WI38 (cell line): ENCODE data around the gene C10orf120.

Experiments used
- H3K4me3 ChIP-seq: 2 replicates; pipeline ENCODE4 v1.5.1; 2011; ENCODE audit warnings: low read depth, mild to moderate bottlenecking, control low read depth, low read length
- CTCF ChIP-seq: IDR thresholded peaks from 2 replicates; pipeline ENCODE4 v1.5.1; 2012; ENCODE audit warnings: low read depth, mild to moderate bottlenecking, control low read depth, low read length

Gene C10orf120

DNA sequence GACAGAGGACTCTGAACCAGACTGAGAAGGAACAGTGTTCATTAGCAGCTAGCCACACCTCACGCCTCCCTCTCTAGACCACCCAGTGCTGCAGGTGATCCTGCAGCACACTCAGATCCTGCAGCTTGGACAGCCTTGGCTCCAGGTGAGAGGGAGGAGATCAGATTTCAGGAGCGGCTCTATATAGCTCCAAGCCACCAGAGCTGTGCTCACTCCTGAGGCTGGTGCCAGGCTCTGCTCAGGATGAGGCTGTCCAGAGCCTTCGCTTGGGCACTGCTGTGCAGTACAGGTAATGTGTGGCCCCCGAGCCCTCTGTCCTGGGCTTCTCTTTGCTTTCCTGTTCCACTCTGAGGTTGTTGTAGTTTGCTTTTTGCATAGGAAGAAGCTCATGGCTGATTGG is 42.4 kb downstream of the C10orf120 start:
- TF ChIP-seq CTCF: no peak
- no peak overlapping the region for H3K4me3 ChIP-seq

GRCh38 chr10:122656741-122657140 is 42.9 kb downstream of the C10orf120 start:
- H3K4me3 ChIP-seq: no peak overlapping the region
- no peak for TF ChIP-seq CTCF

GRCh38 chr10:122656308-122656705 is 43.3 kb downstream of the C10orf120 start:
- H3K4me3 ChIP-seq: no peak overlapping the region
- TF ChIP-seq CTCF: no peak

DNA sequence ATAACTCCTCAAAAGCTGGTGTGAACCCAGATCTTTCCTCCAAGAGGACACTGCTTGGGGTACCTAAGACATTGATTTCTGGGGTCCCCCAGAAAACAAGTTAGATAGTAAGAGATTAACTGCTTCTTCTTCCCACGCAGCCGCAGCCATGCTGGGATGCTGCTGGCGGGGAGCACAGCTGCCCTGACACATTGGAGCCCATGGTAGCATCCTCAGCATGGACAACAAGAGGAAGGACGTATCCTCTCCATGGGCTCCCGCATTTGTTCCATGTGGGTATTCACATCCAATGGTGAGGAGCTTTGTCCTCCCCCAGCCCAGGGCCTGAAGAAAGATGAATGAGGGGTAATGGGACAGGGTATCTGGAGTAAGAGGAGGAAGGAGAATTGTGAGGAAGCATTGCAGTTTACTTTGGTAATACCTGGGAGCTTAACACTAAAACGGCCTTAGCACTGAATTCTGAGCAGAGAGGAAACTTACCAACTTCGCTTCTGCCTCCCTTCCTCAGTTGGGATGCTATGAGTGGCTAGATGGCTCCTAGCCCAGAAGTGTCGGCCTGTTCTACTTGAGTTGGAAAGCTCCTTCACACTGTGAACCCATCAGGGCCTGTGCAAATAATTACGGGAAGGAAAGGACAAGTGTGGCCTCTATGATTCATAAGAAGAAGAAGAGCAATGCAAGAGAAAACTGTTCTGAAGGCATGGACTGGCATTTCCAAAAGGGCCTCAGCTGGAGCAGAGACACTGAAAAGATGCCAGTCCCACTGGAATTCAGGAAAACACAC is 43.9 kb downstream of the C10orf120 start:
- H3K4me3 ChIP-seq: no peak overlapping the region
- TF ChIP-seq CTCF: no peak

GRCh38 chr10:122650331-122650730 is 49.3 kb downstream of the C10orf120 start:
- no peak for TF ChIP-seq CTCF
- H3K4me3 ChIP-seq: no peak overlapping the region

DNA sequence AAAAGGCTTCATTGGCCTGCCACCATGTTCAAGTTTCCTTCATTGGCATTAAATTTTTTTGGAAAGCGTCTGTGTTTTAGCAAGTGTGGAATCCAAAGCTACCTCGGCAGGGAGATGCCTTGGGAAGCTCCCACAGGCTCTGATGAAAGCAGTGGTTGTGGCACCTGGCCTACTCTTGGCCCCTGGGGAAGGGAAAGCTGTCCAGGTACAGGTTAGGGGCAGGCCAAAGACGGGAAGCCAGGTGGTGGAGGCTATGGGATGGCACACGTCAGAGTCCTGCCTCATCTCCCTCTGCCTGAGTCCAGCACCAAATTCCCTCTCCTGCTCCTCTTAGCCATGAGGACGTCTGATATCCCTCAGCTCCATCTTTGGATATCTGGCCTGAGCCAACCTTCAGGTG is 49.7 kb downstream of the C10orf120 start:
- H3K4me3 ChIP-seq: no peak overlapping the region
- TF ChIP-seq CTCF: no peak

DNA sequence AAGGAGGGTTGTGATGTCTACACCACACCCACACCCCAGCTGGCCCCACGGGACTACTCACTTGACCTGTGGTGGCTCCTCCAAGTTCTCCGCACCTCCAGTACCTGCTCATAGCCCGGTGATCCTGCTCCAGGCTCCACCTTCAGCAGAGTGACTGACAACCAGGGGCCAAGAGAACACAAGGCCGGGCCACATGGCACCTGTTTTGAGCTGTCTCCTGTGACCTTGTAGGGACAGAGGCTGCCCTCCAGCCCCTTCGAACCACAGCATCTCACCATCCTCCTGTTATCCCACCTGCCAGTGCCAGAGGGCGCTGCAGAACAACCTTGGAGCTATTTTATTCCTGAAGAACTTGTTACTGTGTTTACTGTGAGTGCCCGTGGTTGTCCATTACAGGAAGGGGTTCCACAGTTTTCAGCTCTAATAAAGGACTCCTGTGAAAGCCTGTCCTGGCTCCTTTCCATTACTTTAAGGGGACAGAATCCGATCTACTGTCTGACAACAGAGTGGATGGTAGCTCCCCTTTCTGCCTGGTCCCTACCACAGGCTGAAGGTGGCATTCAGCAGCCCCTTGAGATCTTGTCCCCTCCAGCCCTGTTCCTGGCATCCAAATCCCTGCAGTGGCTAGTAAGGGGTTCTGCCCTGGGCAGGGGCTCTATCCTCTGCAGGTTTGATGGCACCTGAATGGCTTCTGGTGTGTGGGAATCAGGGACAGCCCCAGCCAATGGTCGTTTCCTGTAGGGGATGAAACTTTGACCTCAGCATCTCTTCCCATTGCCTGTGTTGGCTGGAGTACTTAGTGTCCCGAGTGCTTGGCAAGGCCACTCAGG is 50.8 kb downstream of the C10orf120 start:
- TF ChIP-seq CTCF: peak; percentile 64
- no peak overlapping the region for H3K4me3 ChIP-seq
